K562 (cell line): ENCODE data around the gene ISCA1. TPM values are rescaled to one million over a fixed set of nuclear protein-coding genes. Genes with fewer than 3 reads are reported as not detected.

ENCODE experiments used
- ATAC-seq: fragments of 200-7000 bp; cut with Tn5 transposase; 3 replicates; pipeline ENCODE4 v1.9.1; 2020; ENCODE audit warnings: moderate library complexity
- BruUV-seq: library from RNA; stranded (reverse); fragments of 400-500 nt; replicated peaks from 2 replicates; lab custom pipeline; 2021; lab: Mats Ljungman, UMichigan
- CTCF ChIA-PET: fragments of 300-600 bp; formaldehyde crosslinking; extraction: SDS; loops from one replicate; lab custom pipeline; 2021; ENCODE audit warnings: low intra/inter-chr PET ratio; lab: Yijun Ruan, JAX
- POLR2A ChIA-PET: fragments of 300-600, 350-650 bp; sonication (Branson Sonifier 250); formaldehyde crosslinking; extraction: SDS; loops from one replicate; lab custom pipeline; 2021; ENCODE audit warnings: antibody characterized with exemption, inconsistent platforms; lab: Yijun Ruan, JAX
- DNase-seq, 4 experiments: peaks; one replicate each; pipeline versions ENCODE4 v3.0.0 to v3.0.0-alpha.2; 2011 to 2018; ENCODE audit warnings: low spot score in 3 of 4, mixed read lengths in 3 of 4; ENCODE audit errors: extremely low read depth in 1 of 4
- FAIRE-seq: peaks from 2 replicates; lab custom pipeline; 2011; peaks lifted over from hg19 to GRCh38; lab: Jason Lieb, UNC
- H2AFZ ChIP-seq: 2 replicates; pipeline ENCODE4 v1.6.0; 2011; ENCODE audit warnings: low read depth, low read length, control low read depth, inconsistent platforms
- H3K27ac ChIP-seq: fragments of 200-600 bp; 3 replicates; pipeline ENCODE4 v1.8.0; 2011; ENCODE audit warnings: low read depth, mild to moderate bottlenecking, control low read depth, inconsistent platforms, low read length, moderate library complexity, mixed read lengths; ENCODE audit errors: extremely low read depth
- H3K27me3 ChIP-seq, 2 experiments: fragments of 300-600 bp in 1 of 2; 2 replicates in 1 of 2; 3 replicates in 1 of 2; pipeline versions ENCODE4 v1.6.0 to v1.8.0; 2011; ENCODE audit warnings: inconsistent platforms in 2 of 2, low read length in 2 of 2, mild to moderate bottlenecking in 1 of 2, mixed read lengths in 1 of 2, moderate library complexity in 1 of 2; ENCODE audit not compliant: control insufficient read depth in 2 of 2, insufficient read depth in 2 of 2
- H3K36me3 ChIP-seq: fragments of 300-600 bp; 3 replicates; pipeline ENCODE4 v1.8.0; 2011; ENCODE audit warnings: mild to moderate bottlenecking, low read length, inconsistent platforms; ENCODE audit not compliant: control insufficient read depth, insufficient read depth
- H3K4me1 ChIP-seq, 2 experiments: fragments of 200-600 bp in 1 of 2; replicated peaks in 1 of 2; 2 replicates in 1 of 2; 3 replicates in 1 of 2; pipeline versions ENCODE4 v1.5.1 to v1.8.0; 2011; ENCODE audit warnings: inconsistent platforms in 2 of 2, low read length in 2 of 2, mild to moderate bottlenecking in 1 of 2, mixed read lengths in 1 of 2, moderate library complexity in 1 of 2; ENCODE audit not compliant: control insufficient read depth in 2 of 2, insufficient read depth in 2 of 2
- H3K4me2 ChIP-seq: 2 replicates; pipeline ENCODE4 v1.6.1; 2011; ENCODE audit warnings: low read length, control low read depth, inconsistent platforms, mixed read lengths; ENCODE audit not compliant: insufficient read depth
- H3K4me3 ChIP-seq: fragments of 200-600 bp; sonication (generic), shearing (Covaris generic); 2 replicates; pipeline ENCODE4 v1.5.1; 2016; ENCODE audit warnings: control low read depth, inconsistent platforms
- H3K79me2 ChIP-seq: fragments of 200-600 bp; 3 replicates; pipeline ENCODE4 v1.8.0; 2011; ENCODE audit warnings: low read length, inconsistent platforms; ENCODE audit not compliant: control insufficient read depth, insufficient read depth
- H3K9ac ChIP-seq, 2 experiments: 2 replicates each; pipeline versions ENCODE4 v1.6.0 to v1.6.1; 2011; ENCODE audit warnings: low read depth in 2 of 2, low read length in 2 of 2, control low read depth in 1 of 2, inconsistent platforms in 1 of 2, mild to moderate bottlenecking in 1 of 2, mixed read lengths in 1 of 2; ENCODE audit not compliant: insufficient read depth in 1 of 2
- H3K9me1 ChIP-seq: one replicate; pipeline ENCODE4 v1.6.0; 2011; ENCODE audit warnings: inconsistent platforms, mild to moderate bottlenecking, low read length, moderate library complexity; ENCODE audit not compliant: control insufficient read depth, insufficient read depth
- H3K9me3 ChIP-seq: replicated peaks from 2 replicates; pipeline ENCODE4 v1.5.1; 2011; ENCODE audit warnings: low read depth, low read length, inconsistent platforms; ENCODE audit not compliant: control insufficient read depth, insufficient read depth
- H4K20me1 ChIP-seq: replicated peaks from 2 replicates; pipeline ENCODE4 v1.6.1; 2011; ENCODE audit warnings: low read length, inconsistent platforms, mixed read lengths; ENCODE audit not compliant: control insufficient read depth, insufficient read depth
- FOSL1 ChIP-seq: fragments of 200-800 bp; sonication (Bioruptor generic); conservative IDR thresholded peaks from 2 replicates; pipeline ENCODE4 v1.6.1; 2016; ENCODE audit warnings: missing genetic modification characterization, missing compliant biosample characterization
- RAD21 ChIP-seq, 2 experiments: fragments of 250-450 bp in 1 of 2; fragments of 450-650 bp in 1 of 2; sonication (Bioruptor Pico) in 1 of 2; formaldehyde crosslinking in 1 of 2; IDR thresholded peaks in 1 of 2; conservative IDR thresholded peaks in 1 of 2; 2 replicates each; pipeline versions ENCODE4 v1.4.0 to v1.8.0; 2020 to 2022; ENCODE audit warnings: mild to moderate bottlenecking in 2 of 2, moderate library complexity in 1 of 2
- TAF9B ChIP-seq: fragments of 450-650 bp; IDR thresholded peaks from 2 replicates; pipeline ENCODE4 v1.6.1; 2018; ENCODE audit warnings: mild to moderate bottlenecking; ENCODE audit not compliant: partially characterized antibody
- ZNF384 ChIP-seq: IDR thresholded peaks from 2 replicates; pipeline ENCODE4 v1.6.1; 2012; ENCODE audit warnings: low read depth, low read length, improper control_type of control experiment
- WGBS: fragments of 100-300 bp; shearing (Covaris generic); methylation state at CpG from one replicate; pipeline ENCODE4 v1.1.6; 2016; ENCODE audit warnings: low coverage, mixed read lengths; ENCODE audit not compliant: insufficient coverage; ENCODE audit errors: missing lambda C conversion rate; 5-methylcytosine and 5-hydroxymethylcytosine counted together
- in situ Hi-C: fragments of 300-500 bp; cut with MboI; formaldehyde crosslinking; loops from 4 replicates; pipeline ENCODE4 v1.15.0; 2018; ENCODE audit warnings: inconsistent platforms, mixed read lengths
- intact Hi-C: fragments of 100-400 bp; cut with micrococcal nuclease; formaldehyde crosslinking; loops from 2 replicates; pipeline ENCODE4 v1.14.2; 2022
- polyA plus RNA-seq, 8 experiments: library from polyadenylated mRNA; depleted of rRNA in 4 of 8; stranded (reverse) in 5 of 8; unstranded in 3 of 8; fragments of >200 nt; fragmentation: Nextera tagmentation in 2 of 8; fragmentation: Illumina TruSeq in 1 of 8; extraction: Ambion mirVana in 2 of 8; extraction: Trizol in 1 of 8; gene quantifications; 2 replicates each; pipeline versions ENCODE4 v1.2.1 to v1.2.3, GENCODE V29; 2011 to 2014; ENCODE audit warnings: inconsistent platforms in 1 of 8, missing spikeins in 1 of 8
- total RNA-seq, 7 experiments: library from RNA; depleted of rRNA in 6 of 7; stranded (reverse); fragments of >200 nt in 6 of 7; fragmentation: Illumina TruSeq in 2 of 7; extraction: Trizol in 2 of 7; gene quantifications; 2 replicates each; pipeline versions ENCODE4 v1.2.1 to v1.2.3, GENCODE V29; 2011 to 2021; ENCODE audit warnings: low replicate concordance in 1 of 7
- TF ChIP-seq, protein P1 (sequence below), 3 experiments: IDR thresholded peaks in 2 of 3; conservative IDR thresholded peaks in 1 of 3; 2 replicates each; pipeline ENCODE4 v1.5.1; 2011 to 2012; ENCODE audit warnings: low read length in 3 of 3, mild to moderate bottlenecking in 3 of 3, control low read depth in 2 of 3, improper control_type of control experiment in 1 of 3, inconsistent platforms in 1 of 3, low read depth in 1 of 3, mixed read lengths in 1 of 3, moderate library complexity in 1 of 3; ENCODE audit not compliant: insufficient read depth in 2 of 3

Gene ISCA1
- total and polyA plus RNA-seq, 9 of the 15 experiments (the other 6 are each of a cell fraction or from before 2014, with no cell fraction given), result 6.5 to 27.1 (median 20.0) TPM

DNA sequence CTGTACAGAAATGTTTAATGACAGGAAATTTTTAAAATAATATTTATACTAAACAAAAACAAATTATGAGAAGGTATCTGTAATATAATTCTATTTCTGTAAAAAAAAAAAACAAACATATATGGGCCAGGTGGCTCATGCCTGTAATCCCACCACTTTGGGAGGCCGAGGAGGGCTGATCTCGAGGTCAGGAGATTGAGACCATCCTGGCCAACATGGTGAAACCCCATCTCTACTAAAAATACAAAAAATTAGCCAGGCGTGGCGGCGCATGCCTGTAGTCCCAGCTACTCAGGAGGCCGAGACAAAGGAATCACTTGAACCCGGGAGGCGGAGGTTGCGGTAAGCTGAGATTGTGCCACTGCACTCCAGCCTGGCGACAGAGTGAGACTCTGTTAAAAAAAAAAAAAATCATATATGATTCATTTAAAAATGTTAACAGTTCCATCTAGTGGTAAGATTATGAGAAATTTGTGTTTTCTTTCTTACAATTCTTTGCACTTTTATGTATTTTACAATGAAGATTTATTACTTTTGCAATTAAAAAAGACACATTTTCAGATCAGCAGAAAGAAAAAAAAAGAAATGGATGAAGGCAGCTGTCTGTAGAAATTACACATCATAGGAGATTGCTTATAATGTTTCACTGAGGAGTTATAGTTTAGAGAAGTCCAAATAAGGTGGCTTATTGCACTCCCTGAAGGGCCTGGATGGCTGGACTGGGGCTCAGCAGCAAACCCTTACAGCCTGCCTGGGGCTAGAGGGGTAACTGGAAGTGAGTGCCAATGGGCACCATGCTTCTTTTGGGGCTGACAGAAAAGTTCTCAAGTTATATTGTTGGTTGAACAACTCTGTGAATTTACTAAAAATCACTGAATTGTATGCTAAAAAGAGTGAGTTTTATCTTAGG is 43.2 kb downstream of the ISCA1 start:
- peaks cover 3 to 4% of the 10 kb centered on the region in 2 experiments; a peak in 1 of 5 replicates for H3K27me3 ChIP-seq
- H2AFZ ChIP-seq, result no peak overlapping the region
- H3K9me1 ChIP-seq, result no peaks in the 10 kb centered on the region
- DNase-seq, result no peak
- no peaks in the 10 kb centered on the region for H3K36me3 ChIP-seq
- WGBS, result 11% methylated on average over 4 of the region's 10 CpGs
- TF ChIP-seq RAD21 (CRISPR knock-in tag; conservative IDR thresholded peaks at IDR 0.05 in 1 of 2, IDR thresholded peaks at IDR 0.05 in 1 of 2), result peak in 1 of 2 experiments; percentile 28; a peak in 1 of 4 replicates
- no peak for TF ChIP-seq FOSL1 (tag)
- peak; percentile 57; the same call in 1 of the 2 replicates for TF ChIP-seq ZNF384
- TF ChIP-seq TAF9B, result no peak
- TF ChIP-seq, protein P1, sequence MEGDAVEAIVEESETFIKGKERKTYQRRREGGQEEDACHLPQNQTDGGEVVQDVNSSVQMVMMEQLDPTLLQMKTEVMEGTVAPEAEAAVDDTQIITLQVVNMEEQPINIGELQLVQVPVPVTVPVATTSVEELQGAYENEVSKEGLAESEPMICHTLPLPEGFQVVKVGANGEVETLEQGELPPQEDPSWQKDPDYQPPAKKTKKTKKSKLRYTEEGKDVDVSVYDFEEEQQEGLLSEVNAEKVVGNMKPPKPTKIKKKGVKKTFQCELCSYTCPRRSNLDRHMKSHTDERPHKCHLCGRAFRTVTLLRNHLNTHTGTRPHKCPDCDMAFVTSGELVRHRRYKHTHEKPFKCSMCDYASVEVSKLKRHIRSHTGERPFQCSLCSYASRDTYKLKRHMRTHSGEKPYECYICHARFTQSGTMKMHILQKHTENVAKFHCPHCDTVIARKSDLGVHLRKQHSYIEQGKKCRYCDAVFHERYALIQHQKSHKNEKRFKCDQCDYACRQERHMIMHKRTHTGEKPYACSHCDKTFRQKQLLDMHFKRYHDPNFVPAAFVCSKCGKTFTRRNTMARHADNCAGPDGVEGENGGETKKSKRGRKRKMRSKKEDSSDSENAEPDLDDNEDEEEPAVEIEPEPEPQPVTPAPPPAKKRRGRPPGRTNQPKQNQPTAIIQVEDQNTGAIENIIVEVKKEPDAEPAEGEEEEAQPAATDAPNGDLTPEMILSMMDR (IDR thresholded peaks at IDR 0.05 in 2 of 3, conservative IDR thresholded peaks at IDR 0.05 in 1 of 3; ENCODE audit: insufficient read depth in 2 of 3, low read depth in 1 of 3, low read length in 3 of 3), result peak in 1 of 3 experiments; percentile 13; a peak in 1 of 6 replicates
- TF ChIP-seq, all 486 proteins: peak for 3
- intact Hi-C loops, result no loop called here
- H3K4me1 ChIP-seq, result no peaks in the 10 kb centered on the region
- FAIRE-seq (no peak), ATAC-seq (no peak)
- no peaks in the 10 kb centered on the region for H3K9me3 ChIP-seq
- no peak overlapping the region for H3K27ac ChIP-seq
- H3K9ac ChIP-seq, result no peak overlapping the region
- no peaks in the 10 kb centered on the region for H4K20me1 ChIP-seq
- no peaks in the 10 kb centered on the region for H3K79me2 ChIP-seq
- ChIA-PET POLR2A (interaction anchor here (1.2 kb wide), 1 partner anchor 23 kb away, joined by 3 read pairs; no protein-coding TSS in a partner anchor), CTCF (no interaction called here)
- in situ Hi-C loops, result loop anchor here (25.0 kb wide), 1 partner anchor 427 kb away; no protein-coding TSS in a partner anchor
- no peak overlapping the region for H3K4me2 ChIP-seq
- BruUV-seq, result no TSS peak
- no peak overlapping the region for H3K4me3 ChIP-seq
